MV-4-11 (cell line): ENCODE measurements around the gene LETMD1.

Experiments
- DNase-seq: peaks from one replicate; lab custom pipeline; 2025; lab: John Stamatoyannopoulos, UW

Gene LETMD1

DNA sequence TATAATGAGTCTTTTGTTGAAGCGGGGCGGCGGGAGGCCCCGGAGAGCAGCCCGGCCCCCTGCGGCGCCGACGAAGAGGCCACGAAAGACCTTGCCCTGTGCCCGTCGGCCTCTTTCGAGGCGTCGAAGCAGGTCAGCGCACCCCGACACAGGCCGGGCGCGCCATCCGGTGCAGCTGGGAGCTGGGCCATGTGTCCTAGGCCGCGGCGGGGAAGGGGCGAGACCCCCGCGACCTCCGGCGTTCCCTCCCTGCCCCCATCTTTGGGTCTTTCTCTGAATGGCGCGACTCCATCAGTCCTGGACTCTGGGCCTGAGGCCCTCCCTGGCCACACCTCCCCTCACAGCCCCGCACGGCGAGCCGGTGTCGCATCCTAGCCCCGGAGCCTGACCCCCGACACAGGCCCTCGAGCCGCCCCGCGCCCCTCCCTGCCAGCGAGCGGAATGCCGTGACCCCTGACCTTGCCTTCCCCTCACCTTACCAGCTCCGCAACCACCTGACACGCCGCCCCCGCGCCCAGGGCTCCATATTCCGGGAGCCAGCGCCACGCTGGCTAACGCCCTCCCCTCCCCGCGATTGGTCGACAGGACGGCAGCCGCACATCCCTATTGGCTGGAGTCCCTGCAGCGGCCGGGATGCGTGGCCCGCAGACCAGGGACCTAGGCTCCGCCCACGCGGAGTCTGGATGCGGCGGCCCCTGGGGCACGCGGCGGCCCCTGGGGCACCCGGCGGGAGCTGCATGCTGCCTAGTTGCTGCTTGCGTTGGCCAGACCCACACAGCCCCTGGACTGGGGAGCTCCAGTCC lies 22.1 kb upstream of the LETMD1 start, which contains the start of gene SLC11A2:
Gene SLC11A2 (minus strand): TSS at position 549 of the 803 bp plus-strand sequence. CDS start 15,656 bp downstream, outside the sequence.
- peak; percentile 89 for DNase-seq

DNA sequence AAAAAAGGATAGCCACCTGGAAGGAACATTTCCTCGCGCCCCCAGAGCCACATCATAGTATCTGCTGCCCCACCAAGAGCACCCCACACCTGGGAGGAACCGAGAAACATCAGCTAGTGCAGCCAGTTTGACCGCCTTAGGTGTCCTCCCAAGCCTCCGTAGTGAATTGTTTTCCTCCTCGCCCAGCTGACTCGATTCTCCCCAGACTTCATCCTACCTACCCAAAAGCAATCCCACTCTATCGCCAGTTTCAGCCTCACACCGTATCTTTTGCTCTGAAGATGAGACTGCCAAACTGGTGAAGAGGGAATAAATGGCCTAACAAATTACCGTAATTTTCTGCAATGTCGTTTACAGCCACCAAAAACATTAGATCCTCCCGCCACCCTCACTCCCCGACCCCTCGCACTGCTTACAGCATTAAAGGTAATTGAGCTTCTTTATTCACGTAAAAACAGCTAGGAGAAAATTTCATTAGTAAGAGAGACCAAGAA lies 20.7 kb upstream of the LETMD1 start:
- DNase-seq = no peak

DNA sequence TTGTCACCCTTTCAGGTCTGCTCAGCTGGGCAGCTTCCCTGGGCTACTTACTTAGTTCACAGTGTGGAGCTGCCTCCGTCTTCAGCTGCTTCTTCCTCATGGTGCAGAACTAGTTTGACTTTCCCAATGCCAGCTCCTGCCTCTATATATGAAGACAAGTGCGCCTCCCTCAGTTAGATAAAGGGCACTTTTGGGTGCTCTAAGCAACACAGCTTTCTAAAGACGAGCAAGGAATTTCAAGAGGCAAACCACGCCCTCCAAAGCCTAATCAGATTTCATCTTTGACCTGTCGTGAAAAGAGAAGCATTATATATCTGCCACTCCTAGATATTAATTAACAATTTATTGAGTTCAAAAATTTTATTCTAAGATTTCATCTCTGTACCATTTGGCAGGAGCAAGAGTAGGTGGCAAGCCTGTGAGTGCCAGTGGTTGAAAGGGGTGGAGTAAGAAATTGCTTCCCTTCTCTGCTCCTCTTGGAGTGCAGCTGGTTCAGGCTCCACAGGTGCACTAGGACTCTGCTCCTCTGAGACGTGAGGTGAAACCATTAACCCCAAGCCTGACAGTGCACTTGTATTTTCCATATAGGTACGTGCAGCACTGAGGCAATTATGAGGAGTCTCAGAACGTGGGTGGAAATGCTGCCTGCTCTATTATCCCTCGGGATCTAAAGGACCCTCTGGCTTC lies 19.9 kb upstream of the LETMD1 start:
- DNase-seq = peak; percentile 81

DNA sequence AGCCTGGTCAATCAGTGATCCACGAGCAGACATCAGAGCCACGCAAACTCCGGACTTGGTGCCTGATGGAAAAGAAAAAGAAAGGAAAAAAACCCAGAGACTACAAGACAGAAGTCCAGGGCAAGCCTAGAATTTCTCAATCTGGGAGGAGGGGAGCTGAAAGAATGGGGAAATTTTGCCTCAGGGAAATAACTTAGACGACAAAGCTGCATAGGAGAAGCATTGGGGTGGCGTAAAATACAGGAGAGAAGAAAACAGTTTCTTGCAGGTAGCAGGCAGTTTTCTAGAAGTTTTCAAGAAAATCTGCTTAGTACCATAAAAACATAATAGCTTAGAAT lies 19.3 kb upstream of the LETMD1 start:
- no peak for DNase-seq

DNA sequence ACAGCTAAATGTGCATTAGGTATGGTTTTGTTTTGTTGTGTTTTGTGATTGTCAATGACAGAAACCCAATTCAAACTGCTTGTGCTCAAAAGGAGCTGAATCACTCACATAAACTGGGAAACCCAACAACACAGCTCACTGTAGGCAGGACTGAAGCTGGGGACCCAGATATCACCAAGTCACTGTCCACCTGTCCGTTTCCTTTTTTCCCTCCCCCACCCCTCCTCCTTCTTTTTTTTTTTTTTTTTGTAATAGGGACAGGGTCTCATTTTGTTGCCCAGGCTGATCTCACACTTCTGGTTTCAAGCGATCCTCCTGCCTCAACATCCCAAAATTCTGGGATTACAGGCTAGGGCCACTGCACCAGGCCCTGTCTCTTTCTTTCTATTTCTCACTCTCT lies 15.1 kb upstream of the LETMD1 start:
- no peak for DNase-seq

DNA sequence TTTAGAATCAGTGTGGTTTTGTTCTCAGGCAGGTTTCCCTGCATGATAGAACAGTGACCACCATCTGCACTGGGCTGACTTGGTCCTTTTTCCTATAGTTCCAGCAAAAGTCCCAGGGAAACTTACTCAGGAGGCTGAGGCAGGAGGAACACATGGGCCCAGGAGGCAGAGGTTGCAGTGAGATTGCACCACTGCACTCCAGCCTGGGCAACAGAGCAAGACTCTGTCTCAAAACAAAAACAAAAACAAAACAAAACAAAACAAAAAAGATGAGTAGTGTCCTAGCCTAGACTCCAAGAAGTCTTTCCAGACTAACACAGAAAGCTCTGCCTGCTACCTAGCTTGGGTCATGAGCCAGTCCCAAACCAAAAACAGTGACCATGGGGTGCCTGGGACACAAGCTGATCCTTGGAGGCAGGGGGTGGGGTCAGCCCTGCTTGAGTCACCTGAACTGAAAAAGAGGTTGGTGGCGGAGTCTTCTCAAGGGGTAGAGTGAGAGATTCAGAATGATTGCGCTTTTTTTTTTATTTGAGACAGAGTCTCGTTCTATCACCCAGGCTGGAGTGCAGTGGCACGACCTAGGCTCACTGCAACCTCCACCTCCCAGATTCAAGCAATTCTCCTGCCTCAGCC lies 14.6 kb upstream of the LETMD1 start:
- no peak for DNase-seq

DNA sequence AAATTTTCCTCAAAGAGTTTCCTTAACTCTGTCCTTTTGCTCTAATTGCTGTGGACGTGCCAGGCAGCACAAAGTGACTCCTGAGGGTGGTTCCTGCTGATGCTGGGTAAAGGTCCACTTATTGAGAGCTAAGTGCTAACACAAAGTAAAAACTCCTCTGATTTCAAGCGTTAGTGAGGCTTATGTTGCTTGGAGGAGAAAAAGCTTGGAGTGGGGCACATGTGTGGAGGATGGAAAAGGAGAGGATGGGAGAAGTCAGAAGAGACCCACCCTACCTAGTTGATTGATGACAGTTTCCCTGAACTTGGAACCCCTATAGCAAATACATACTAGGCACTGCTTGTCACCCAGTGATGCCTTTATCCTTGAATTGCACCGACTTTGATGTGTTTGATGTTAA lies 11.8 kb upstream of the LETMD1 start:
- no peak for DNase-seq

DNA sequence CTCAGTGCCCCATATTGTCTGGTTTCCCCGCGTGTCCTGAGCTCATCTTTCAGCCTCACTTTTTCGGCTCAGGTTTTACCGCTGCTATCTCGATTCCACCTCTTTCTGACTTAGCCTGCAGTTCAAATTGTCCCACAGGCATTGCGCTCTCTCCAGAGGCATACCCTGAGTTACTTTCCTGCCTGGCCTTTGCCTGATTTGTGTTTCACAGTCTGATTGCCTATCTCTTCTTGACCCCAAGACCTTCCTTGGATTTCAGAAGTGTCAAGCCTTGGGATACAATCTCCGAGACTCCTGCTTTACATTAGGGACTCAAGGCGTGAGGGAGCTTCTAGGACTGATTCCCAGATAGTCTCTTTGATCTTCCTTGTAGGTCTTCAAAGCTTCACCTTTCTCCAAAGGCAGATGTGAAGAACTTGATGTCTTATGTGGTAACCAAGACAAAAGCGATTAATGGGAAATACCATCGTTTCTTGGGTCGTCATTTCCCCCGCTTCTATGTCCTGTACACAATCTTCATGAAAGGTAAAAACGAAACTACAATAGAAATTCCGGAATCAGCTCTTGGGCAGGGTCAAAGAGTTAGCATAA lies 629 bp downstream of the LETMD1 start:
- DNase-seq = no peak

DNA sequence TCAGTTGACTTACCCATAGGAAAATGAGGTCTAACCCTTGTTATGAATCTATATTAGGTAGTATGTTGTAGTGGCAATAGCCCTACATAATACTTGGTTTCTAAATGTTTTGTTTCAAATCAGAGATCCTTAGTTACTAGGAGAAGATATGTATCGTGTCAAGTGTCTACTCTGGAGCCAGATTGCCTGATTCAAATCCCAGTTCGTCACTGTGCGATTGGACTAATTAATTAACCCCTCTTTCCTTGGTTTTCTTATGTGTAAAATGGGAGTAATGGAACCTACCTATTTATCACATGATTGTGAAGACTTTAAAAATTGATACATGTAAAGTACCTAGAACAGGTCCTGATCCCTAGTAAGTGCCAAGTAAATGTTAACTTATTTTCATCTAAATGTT lies 1.4 kb downstream of the LETMD1 start:
- DNase-seq = no peak

DNA sequence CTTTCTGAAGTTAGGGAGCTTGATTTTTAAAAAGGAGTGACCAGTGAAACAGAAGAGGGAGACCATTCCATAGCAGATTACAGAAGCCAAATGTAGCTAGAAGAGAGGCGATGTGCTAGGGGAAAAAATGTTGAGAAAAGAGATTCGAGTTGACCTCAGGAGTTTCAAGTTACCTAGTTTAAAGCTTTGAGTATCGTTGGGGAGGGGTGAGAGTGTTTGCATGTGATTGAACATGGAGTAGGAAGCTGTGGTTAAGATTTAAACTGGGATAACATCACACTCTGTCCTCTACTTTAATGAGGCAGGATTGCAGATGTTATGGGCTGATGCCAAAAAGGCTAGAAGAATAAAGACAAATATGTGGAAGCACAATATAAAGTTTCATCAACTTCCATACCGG lies 3.7 kb downstream of the LETMD1 start:
- DNase-seq = no peak

DNA sequence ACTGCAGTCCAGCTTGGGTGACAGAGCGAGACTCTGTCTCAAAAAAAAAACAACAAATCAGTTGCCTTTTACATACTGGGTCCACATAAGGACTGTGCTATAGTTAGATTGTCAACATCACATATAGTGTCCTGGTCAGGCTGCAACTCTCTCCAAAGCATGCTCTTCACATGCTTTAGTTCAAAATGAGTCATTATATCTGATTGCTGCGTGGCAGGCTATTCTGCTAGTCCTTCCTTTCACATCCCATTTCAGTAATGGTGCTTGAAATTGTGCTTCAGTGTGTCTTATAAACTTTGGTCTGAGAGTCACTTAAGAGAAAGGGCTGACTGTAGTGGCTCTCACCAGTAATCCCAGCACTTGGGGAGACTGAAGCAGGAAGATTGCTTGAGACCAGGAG lies 6.9 kb downstream of the LETMD1 start:
- peak; percentile 65 for DNase-seq

DNA sequence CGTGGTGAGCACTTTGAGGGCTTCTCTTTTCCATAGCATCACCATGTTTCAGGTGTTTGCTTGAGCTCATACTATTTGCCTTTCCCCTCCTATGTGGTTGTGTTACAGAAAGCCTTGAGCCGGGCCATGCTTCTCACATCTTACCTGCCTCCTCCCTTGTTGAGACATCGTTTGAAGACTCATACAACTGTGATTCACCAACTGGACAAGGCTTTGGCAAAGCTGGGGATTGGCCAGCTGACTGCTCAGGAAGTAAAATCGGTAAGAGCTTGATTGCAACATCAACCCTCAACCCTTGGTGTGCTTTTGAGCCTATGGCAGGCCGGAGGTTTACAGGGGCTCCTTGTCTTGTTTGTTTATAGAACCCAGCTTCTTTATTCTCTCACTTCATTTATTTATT lies 8.1 kb downstream of the LETMD1 start:
- DNase-seq = peak; percentile 91

DNA sequence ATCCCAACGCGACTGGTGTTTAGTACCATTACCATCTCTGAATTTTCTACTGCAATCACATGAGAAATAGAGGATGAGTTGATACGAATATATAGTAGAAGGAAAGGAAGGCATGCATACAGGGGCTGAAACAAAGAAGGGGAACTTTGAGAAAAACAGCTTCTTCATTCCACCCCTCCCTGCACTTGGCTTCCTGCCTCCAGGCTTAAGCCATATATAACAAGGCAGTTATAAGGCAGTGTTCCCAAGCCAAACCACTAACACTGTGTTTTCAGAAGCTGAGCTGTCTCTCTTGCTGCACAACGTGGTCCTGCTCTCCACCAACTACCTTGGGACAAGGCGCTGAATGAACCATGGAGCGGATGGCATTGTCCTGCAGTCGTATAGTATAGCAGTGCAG lies 11.0 kb downstream of the LETMD1 start:
- DNase-seq = peak; percentile 60

DNA sequence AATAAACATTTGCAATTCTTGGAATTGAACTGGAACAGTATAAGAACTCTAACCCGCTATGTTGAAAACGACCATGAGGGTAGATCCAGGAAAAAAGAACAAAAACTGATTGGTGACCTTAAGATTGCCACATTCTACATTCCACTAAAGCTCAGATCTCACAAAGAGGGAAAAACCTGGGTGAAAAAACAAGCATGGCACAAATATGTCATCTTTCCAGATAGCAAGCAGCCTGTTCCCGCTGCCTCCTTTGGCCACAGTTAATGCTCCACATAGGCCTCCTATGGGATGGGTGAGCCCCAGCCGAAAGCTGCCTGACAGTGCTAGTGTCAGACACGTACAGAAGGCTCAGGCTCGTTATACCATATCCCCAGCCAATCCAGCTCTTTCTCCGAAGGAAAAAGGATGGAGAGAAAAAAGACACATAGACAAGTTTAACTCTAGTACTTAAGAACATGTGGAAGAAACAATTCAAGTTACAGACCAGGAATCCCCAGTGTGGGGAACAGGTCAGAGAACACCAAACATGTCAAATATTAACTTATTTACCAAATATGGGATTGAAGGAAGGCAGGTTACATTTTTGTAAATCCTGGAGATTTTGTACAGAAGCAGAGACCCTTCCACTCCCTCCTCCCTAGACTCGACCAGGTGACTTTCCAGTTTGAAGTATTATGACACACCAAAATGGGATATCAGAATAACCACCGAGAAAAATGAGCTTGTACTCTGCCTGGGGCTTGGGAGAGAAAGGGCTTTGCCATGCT lies 14.7 kb downstream of the LETMD1 start:
- no peak for DNase-seq

DNA sequence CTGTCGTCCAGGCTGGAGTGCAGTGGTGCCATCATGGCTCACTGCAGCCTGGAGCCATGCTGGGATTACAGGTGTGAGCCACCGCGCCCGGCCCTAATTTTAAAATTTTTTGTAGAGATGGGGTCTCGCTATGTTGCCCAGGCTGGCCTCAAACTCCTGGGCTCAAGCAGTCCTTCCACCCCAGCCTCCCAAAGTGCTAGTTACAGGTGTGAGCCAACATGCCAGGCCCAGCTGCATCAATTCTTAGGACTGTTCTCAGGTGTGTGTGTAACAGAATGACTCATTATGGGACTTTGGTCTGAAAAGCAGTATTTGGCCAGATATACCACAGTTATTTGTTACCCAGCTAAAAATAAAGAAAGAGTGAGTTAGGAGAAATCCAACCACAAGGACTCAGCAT lies 17.4 kb downstream of the LETMD1 start:
- no peak for DNase-seq

DNA sequence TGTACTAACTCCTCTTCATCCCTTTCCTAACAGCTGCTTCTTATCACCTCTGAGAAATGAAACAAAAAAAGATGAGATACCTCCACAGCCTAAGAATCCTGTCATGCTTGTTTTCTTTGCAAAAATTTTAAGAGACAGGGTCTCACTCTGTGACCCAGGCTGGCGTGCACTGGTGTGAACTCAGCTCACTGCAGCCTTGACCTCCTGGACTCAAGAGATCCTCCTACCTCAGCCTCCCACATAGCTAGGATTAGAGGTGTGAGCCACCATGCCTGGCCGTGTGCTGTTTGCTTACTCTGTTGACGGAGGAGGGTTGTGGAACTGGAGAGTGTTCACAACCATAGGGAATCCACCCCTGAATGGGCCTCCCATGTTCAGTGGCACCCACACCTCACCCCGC lies 19.1 kb downstream of the LETMD1 start:
- no peak for DNase-seq

DNA sequence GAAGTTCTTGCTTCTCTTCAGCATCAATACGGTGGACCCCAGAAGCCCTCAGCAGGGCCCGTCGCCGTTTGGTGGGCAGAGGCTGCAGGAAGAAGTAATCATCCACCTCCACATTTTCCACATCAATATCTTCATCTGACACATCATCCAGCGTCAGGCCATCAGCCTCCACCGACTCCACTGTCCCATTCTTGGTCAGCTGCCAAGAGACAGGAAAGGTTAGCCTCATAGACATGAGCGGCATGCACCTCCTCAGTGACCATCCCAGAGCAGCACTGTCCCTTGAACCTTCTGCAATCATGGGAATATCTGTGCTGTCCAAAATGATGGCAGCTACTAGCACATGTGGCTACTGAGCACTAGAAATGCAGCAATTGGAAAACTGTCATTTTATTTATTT lies 19.6 kb downstream of the LETMD1 start:
- no peak for DNase-seq

DNA sequence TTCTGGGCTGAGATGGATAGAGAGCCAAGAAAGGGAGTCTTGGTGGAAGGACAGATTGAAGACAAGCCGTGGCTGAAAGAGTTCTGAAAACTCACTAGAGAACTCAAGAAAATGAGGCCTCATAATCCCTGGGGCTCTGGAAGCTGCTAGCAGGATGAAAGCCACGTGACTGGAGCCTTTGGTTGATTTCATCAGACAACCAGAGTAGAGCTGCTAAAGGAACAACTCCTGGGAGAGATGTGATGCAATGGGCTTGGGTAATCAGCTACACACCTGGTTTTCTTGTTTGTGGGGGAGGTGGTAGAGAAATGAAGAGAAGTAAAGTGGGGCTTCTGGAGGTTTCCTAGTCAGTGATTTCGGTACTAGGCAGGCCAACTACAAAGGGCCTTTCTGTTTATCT lies 21.9 kb downstream of the LETMD1 start:
- DNase-seq = peak; percentile 79

DNA sequence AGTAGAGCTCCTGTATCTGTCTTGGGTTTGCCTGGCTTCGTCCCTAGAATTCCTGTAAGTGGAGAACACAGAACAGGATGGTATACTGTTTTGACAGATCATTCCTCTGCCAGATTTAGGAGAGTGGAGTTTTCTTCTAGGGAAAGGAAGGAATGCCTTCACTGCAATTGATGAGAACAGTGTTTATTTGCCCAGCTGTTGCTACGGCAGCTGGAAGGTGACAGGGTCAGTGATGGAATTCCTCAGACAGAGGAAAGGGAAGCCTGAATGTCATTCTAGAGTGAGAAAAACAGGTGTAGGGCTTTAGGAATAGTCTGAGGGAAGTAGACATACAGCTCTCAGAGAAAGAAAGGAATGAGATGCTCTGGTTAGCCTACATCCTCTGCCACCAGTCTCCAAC lies 23.5 kb downstream of the LETMD1 start:
- no peak for DNase-seq

DNA sequence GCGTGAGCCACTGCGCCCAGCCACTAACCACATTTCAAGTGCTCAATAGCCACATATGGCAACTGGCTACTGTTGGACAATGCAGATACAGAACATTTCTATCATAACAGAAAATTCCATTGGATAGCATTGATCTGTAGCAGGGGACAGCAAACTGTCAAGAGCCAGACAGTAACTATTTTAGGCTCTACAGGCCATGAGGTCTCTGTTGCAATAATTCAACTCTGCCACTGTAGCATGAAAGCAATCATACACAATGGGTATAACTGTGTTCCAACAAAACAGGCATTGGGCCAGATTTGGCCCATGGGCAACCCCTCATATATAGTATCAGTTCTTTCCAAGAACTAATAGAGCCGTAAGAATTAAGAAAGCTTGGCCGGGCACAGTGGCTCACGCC lies 27.3 kb downstream of the LETMD1 start:
- DNase-seq = peak; percentile 77

DNA sequence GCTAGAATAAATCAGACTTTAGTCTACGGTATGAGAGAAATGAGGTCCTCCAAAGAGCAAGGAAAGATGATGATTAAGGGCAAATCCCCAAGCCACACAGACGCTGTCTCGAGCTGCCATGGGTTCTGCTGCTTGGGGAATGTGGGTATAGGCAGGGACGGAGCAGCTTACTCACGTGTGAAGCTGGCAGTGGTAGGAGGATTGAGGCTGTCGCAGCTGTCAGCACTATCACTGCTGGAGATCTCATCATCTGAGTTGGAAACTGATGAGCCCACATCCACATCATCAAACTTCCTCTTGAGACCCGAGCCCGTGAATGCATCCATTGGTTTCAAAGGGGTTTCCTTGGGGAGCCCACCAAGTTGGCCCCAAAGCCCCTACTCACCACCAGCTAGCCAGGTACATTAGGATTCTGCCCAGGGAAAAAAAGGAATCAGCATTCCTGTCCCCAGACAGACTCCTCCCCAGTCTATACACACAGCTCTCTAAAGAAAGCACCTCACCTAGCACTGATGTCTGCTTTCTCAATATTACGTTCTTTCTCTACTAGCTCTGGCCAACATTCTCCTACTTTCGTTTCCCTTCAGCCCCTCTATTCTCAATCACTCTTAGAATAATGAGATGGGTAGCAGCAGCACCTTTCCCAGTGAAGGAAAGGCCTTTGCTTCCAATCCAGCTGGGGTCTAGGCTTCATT lies 28.3 kb downstream of the LETMD1 start:
- no peak for DNase-seq
